CD8-positive, alpha-beta memory T cell (primary cell): ENCODE results near the gene NAV2. TPM values are rescaled to one million over a fixed set of nuclear protein-coding genes. Genes with fewer than 3 reads are reported as not detected.

Experiments used
- CTCF ChIA-PET: fragments of 350-600 bp; sonication (Branson Sonifier 250); formaldehyde crosslinking; loops from one replicate; lab custom pipeline; 2021; ENCODE audit warnings: antibody characterized with exemption; lab: Charles Lee
- POLR2A ChIA-PET: fragments of 350-600 bp; sonication (Branson Sonifier 250); formaldehyde crosslinking; loops from one replicate; lab custom pipeline; 2021; ENCODE audit warnings: antibody characterized with exemption; lab: Charles Lee
- DNase-seq, 5 donors: peaks; one replicate each; pipeline versions ENCODE4 v3.0.0 to v3.0.0-alpha.2; 2020 to 2022; ENCODE audit warnings: mixed read lengths in 1 of 5
- H3K27ac ChIP-seq: one replicate; pipeline ENCODE4 v1.7.0; 2013; ENCODE audit warnings: low read depth, mild to moderate bottlenecking, low read length, moderate library complexity
- H3K27me3 ChIP-seq: 2 replicates; pipeline ENCODE4 v1.7.0; 2013; ENCODE audit warnings: low read length, mild to moderate bottlenecking; ENCODE audit not compliant: insufficient read depth, poor library complexity, severe bottlenecking
- H3K36me3 ChIP-seq: 2 replicates; pipeline ENCODE4 v1.7.0; 2013; ENCODE audit warnings: mild to moderate bottlenecking, low read length, moderate library complexity; ENCODE audit not compliant: insufficient read depth
- H3K4me1 ChIP-seq: 2 replicates; pipeline ENCODE4 v1.7.0; 2013; ENCODE audit warnings: mild to moderate bottlenecking, low read length, moderate library complexity; ENCODE audit not compliant: insufficient read depth
- H3K4me3 ChIP-seq: 2 replicates; pipeline ENCODE4 v1.7.0; 2013; ENCODE audit warnings: mild to moderate bottlenecking, low read length
- H3K9me3 ChIP-seq: 2 replicates; pipeline ENCODE4 v1.7.0; 2013; ENCODE audit warnings: mild to moderate bottlenecking, low read length
- H3K27ac Mint-ChIP-seq, 8 donors: one replicate each; pipeline ENCODE4 v1.8.0; 2020 to 2021; ENCODE audit warnings: mixed read lengths in 8 of 8, mild to moderate bottlenecking in 6 of 8, inconsistent platforms in 3 of 8, moderate library complexity in 3 of 8
- H3K27me3 Mint-ChIP-seq, 2 donors: one replicate each; pipeline ENCODE4 v1.8.0; 2020 to 2021; ENCODE audit warnings: mixed read lengths in 2 of 2, mild to moderate bottlenecking in 1 of 2, moderate library complexity in 1 of 2
- H3K36me3 Mint-ChIP-seq, 3 donors: one replicate each; pipeline ENCODE4 v1.8.0; 2020 to 2021; ENCODE audit warnings: mixed read lengths in 3 of 3, inconsistent platforms in 1 of 3, mild to moderate bottlenecking in 1 of 3
- H3K4me1 Mint-ChIP-seq, 3 donors: one replicate each; pipeline ENCODE4 v1.8.0; 2020 to 2021; ENCODE audit warnings: mixed read lengths in 3 of 3, inconsistent platforms in 1 of 3, mild to moderate bottlenecking in 1 of 3
- H3K4me3 Mint-ChIP-seq, 7 donors: one replicate each; pipeline ENCODE4 v1.8.0; 2020 to 2021; ENCODE audit warnings: mixed read lengths in 7 of 7, mild to moderate bottlenecking in 6 of 7, moderate library complexity in 4 of 7, inconsistent platforms in 2 of 7
- H3K9me3 Mint-ChIP-seq, 5 donors: one replicate each; pipeline ENCODE4 v1.8.0; 2020 to 2022; ENCODE audit warnings: mixed read lengths in 5 of 5, mild to moderate bottlenecking in 3 of 5, moderate library complexity in 2 of 5, inconsistent platforms in 1 of 5
- polyA plus RNA-seq: library from polyadenylated mRNA; unstranded; fragments of 300-500 nt; fragmentation: Illumina TruSeq; gene quantifications from one replicate; pipeline ENCODE4 v1.2.3, GENCODE V29; 2021
- total RNA-seq, 2 experiments: library from RNA; stranded (reverse); gene quantifications; one replicate each; pipeline ENCODE4 v1.2.3, GENCODE V29; 2021

The NAV2 gene
- total and polyA plus RNA-seq, 3 experiments from 2014 or later: 0.42 to 1.2 (median 1.1) TPM

- Histone ChIP-seq H3K27ac (no peak overlapping the region), H3K36me3 (no peaks in the 10 kb centered on the region), H3K4me3 (no peak overlapping the region), H3K27me3 (no peaks in the 10 kb centered on the region), H3K4me1 (no peaks in the 10 kb centered on the region), H3K9me3 (no peaks in the 10 kb centered on the region)
- Mint-ChIP-seq H3K4me1 (no peaks in the 10 kb centered on the region), H3K36me3 (no peaks in the 10 kb centered on the region), H3K4me3 (no peak overlapping the region), H3K27ac (no peak overlapping the region), H3K9me3 (no peaks in the 10 kb centered on the region), H3K27me3 (peaks cover 0 to 8% of the 10 kb centered on the region in 2 donors)
- ChIA-PET POLR2A (no interaction called here), CTCF (no interaction called here)
- no peak for DNase-seq
Measured at GRCh38 chr11:19985111-19985510, 272.5 kb downstream of the NAV2 start.

DNA sequence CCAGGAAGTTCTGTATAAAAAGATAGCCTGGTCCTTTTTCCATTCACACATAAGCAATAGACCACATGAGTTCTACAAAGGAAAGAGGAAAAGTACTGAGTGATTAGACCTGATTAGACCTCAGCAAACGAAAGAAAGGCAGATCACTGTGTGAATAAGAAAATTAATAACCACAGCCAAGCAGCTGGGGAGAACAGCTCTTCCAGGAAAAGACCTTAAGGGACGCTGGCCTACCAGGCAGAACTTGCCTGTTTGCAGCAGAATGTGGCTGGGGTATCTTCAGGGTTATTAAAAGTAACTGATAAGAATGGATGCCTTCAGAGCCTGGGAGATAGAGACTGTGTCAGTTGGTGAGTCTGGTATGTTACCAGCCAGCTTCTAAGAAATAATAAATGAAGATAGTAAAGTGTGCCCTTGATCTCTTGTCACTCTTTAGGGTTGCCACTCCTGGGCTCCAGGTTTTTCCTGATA lies 274.7 kb downstream of the NAV2 start:
- no peaks in the 10 kb centered on the region for H3K9me3 ChIP-seq
- no peak for DNase-seq
- Mint-ChIP-seq H3K36me3 (no peaks in the 10 kb centered on the region), H3K27me3 (peaks cover 0 to 6% of the 10 kb centered on the region in 2 donors), H3K9me3 (no peaks in the 10 kb centered on the region), H3K27ac (no peak overlapping the region), H3K4me1 (no peaks in the 10 kb centered on the region), H3K4me3 (no peak overlapping the region)
- H3K27ac ChIP-seq: no peak overlapping the region
- ChIA-PET POLR2A (no interaction called here), CTCF (no interaction called here)
- H3K4me3 ChIP-seq: no peak overlapping the region
- H3K27me3 ChIP-seq: no peaks in the 10 kb centered on the region
- no peaks in the 10 kb centered on the region for H3K4me1 ChIP-seq
- no peaks in the 10 kb centered on the region for H3K36me3 ChIP-seq

- Histone ChIP-seq H3K36me3 (no peaks in the 10 kb centered on the region), H3K27ac (no peak overlapping the region), H3K4me1 (no peaks in the 10 kb centered on the region), H3K4me3 (no peak overlapping the region), H3K27me3 (no peaks in the 10 kb centered on the region), H3K9me3 (no peaks in the 10 kb centered on the region)
- POLR2A ChIA-PET: no interaction called here
- Mint-ChIP-seq H3K9me3 (no peaks in the 10 kb centered on the region), H3K27me3 (peaks cover 0 to 6% of the 10 kb centered on the region in 2 donors), H3K27ac (no peak overlapping the region), H3K4me3 (no peak overlapping the region), H3K4me1 (no peaks in the 10 kb centered on the region), H3K36me3 (peaks cover 0 to 8% (median 0%) of the 10 kb centered on the region in 3 donors)
- no peak for DNase-seq
- CTCF ChIA-PET: no interaction called here
Measured at GRCh38 chr11:19988598-19988997, 276.0 kb downstream of the NAV2 start.

- H3K36me3 ChIP-seq: no peaks in the 10 kb centered on the region
- H3K9me3 ChIP-seq: no peaks in the 10 kb centered on the region
- no peaks in the 10 kb centered on the region for H3K9me3 Mint-ChIP-seq
- CTCF ChIA-PET: no interaction called here
- H3K27me3 Mint-ChIP-seq: peaks cover 0 to 4% of the 10 kb centered on the region in 2 donors
- no peak overlapping the region for H3K4me3 Mint-ChIP-seq
- no peak for DNase-seq
- peaks cover 0 to 8% (median 0%) of the 10 kb centered on the region in 3 donors for H3K36me3 Mint-ChIP-seq
- POLR2A ChIA-PET: no interaction called here
- H3K4me3 ChIP-seq: no peak overlapping the region
- no peak overlapping the region for H3K27ac Mint-ChIP-seq
- H3K4me1 ChIP-seq: no peaks in the 10 kb centered on the region
- H3K27ac ChIP-seq: no peak overlapping the region
- H3K4me1 Mint-ChIP-seq: no peaks in the 10 kb centered on the region
- no peaks in the 10 kb centered on the region for H3K27me3 ChIP-seq
Measured at GRCh38 chr11:19989191-19989590, 276.6 kb downstream of the NAV2 start.

DNA sequence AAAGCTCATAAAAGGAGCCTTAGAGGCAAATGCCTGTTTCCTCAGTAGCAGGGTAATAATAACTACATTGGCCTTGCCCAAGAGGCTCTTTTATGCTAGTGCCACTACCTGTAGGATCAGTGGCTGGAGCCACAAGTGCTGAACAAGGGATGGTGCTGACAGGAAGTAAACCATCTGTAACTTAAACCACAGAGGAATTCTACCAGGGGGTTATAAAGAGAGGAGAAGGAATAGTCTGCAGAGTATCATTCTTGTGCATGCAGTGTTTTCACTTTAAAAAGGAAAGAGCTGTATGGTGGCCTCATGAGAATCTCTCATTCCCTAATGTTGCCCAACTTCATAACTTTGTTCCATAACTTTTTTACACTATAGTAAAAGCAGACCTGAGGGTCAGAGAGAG lies 279.5 kb downstream of the NAV2 start:
- Mint-ChIP-seq H3K27me3 (peaks cover 0 to 4% of the 10 kb centered on the region in 2 donors), H3K9me3 (no peaks in the 10 kb centered on the region)
- CTCF ChIA-PET: no interaction called here

DNA sequence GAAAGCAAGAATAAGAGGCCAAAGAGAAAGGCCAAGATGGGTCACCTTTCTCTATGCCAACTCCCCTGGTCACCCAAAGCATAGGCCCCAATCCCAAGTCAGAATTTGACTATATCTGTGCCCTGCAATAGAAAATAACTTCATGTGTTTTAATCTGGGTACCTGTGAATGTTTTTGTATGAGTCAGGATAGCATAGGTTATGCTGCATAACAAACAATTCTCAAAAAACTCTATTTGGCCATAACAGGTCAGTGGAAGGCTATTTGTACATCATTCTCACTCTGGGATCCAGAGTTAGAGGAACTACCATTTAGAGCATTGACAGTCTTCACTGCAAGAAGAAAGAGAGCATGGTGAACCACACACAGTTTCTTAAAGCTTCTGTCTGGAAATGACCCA lies 280.4 kb downstream of the NAV2 start:
- Mint-ChIP-seq H3K36me3 (peaks cover 0 to 8% (median 0%) of the 10 kb centered on the region in 3 donors), H3K4me1 (no peaks in the 10 kb centered on the region), H3K27ac (no peak overlapping the region), H3K4me3 (no peak overlapping the region), H3K27me3 (peaks cover 0 to 4% of the 10 kb centered on the region in 2 donors), H3K9me3 (no peaks in the 10 kb centered on the region)
- no peaks in the 10 kb centered on the region for H3K27me3 ChIP-seq
- ChIA-PET CTCF (no interaction called here), POLR2A (no interaction called here)
- no peaks in the 10 kb centered on the region for H3K4me1 ChIP-seq
- H3K4me3 ChIP-seq: no peak overlapping the region
- H3K9me3 ChIP-seq: no peaks in the 10 kb centered on the region
- H3K36me3 ChIP-seq: no peaks in the 10 kb centered on the region
- no peak overlapping the region for H3K27ac ChIP-seq
- no peak for DNase-seq

More for the DNA sequence above, 279.5 kb downstream of the NAV2 start:
- Mint-ChIP-seq H3K27ac (no peak overlapping the region), H3K36me3 (peaks cover 0 to 8% (median 0%) of the 10 kb centered on the region in 3 donors), H3K4me1 (no peaks in the 10 kb centered on the region), H3K4me3 (no peak overlapping the region)
- no peak overlapping the region for H3K27ac ChIP-seq
- H3K27me3 ChIP-seq: no peaks in the 10 kb centered on the region
- H3K4me1 ChIP-seq: no peaks in the 10 kb centered on the region
- no peak for DNase-seq
- H3K36me3 ChIP-seq: no peaks in the 10 kb centered on the region
- no peak overlapping the region for H3K4me3 ChIP-seq
- POLR2A ChIA-PET: no interaction called here
- H3K9me3 ChIP-seq: no peaks in the 10 kb centered on the region

- Histone ChIP-seq H3K4me1 (no peaks in the 10 kb centered on the region), H3K27ac (no peak overlapping the region), H3K27me3 (no peaks in the 10 kb centered on the region), H3K4me3 (no peak overlapping the region), H3K36me3 (no peaks in the 10 kb centered on the region), H3K9me3 (no peaks in the 10 kb centered on the region)
- Mint-ChIP-seq H3K27ac (no peak overlapping the region), H3K4me1 (no peaks in the 10 kb centered on the region), H3K9me3 (no peaks in the 10 kb centered on the region), H3K4me3 (no peak overlapping the region), H3K36me3 (peaks cover 0 to 8% (median 0%) of the 10 kb centered on the region in 3 donors), H3K27me3 (peaks cover 0 to 5% of the 10 kb centered on the region in 2 donors)
- ChIA-PET CTCF (no interaction called here), POLR2A (no interaction called here)
- no peak for DNase-seq
Measured at GRCh38 chr11:19994672-19995071, 282.0 kb downstream of the NAV2 start.

DNA sequence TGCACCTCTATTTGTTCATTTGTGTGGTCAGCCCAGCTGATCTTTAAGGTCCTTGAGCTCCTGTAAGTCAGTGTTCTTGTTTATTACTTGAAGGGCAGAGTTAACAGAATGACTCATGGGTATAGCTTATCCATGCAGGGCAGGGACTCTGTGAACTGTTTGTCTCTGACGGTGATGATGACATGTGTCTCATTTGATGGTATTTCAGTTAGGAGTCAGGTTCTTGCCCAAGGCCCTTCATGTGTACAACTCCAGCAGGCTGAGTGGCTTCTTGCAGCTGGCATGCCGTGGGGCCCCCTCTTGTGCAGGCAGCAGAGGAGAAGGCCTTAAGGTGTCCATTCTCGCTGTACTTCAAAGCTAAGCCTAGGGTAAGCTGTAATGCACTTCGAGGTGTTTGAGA lies 282.5 kb downstream of the NAV2 start:
- Histone ChIP-seq H3K27ac (no peak overlapping the region), H3K4me3 (no peak overlapping the region), H3K36me3 (no peaks in the 10 kb centered on the region), H3K4me1 (no peaks in the 10 kb centered on the region), H3K27me3 (no peaks in the 10 kb centered on the region), H3K9me3 (no peaks in the 10 kb centered on the region)
- peaks cover 0 to 8% (median 0%) of the 10 kb centered on the region in 3 donors for H3K36me3 Mint-ChIP-seq
- H3K4me1 Mint-ChIP-seq: no peaks in the 10 kb centered on the region
- ChIA-PET POLR2A (no interaction called here), CTCF (no interaction called here)
- no peaks in the 10 kb centered on the region for H3K9me3 Mint-ChIP-seq
- no peak for DNase-seq
- H3K27me3 Mint-ChIP-seq: peaks cover 0 to 5% of the 10 kb centered on the region in 2 donors
- H3K27ac Mint-ChIP-seq: no peak overlapping the region
- no peak overlapping the region for H3K4me3 Mint-ChIP-seq
